ENCODE results near the gene ENO4.

Gene ENO4

DNA sequence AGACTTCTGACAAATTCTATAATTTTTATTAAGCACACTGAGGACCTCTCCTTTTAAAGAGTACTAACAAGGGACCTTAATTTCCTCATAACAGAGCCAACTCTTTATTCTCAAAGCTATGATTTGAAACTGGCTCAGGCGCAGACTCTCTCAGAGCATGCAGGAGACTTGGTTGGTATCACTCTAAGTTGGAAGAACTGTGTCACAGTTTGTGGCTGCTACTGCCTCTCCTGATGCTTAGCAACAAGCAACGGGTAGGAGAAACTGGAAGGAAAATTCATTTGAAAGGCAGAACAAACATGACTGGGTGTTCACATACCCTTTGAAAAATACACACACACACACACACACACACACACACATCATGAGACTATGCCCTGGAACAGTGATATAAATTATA is 33.3 kb downstream of the ENO4 start:
- TF ChIP-seq, protein P1, sequence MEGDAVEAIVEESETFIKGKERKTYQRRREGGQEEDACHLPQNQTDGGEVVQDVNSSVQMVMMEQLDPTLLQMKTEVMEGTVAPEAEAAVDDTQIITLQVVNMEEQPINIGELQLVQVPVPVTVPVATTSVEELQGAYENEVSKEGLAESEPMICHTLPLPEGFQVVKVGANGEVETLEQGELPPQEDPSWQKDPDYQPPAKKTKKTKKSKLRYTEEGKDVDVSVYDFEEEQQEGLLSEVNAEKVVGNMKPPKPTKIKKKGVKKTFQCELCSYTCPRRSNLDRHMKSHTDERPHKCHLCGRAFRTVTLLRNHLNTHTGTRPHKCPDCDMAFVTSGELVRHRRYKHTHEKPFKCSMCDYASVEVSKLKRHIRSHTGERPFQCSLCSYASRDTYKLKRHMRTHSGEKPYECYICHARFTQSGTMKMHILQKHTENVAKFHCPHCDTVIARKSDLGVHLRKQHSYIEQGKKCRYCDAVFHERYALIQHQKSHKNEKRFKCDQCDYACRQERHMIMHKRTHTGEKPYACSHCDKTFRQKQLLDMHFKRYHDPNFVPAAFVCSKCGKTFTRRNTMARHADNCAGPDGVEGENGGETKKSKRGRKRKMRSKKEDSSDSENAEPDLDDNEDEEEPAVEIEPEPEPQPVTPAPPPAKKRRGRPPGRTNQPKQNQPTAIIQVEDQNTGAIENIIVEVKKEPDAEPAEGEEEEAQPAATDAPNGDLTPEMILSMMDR (IDR thresholded peaks at IDR 0.05; ENCODE audit: low read depth, low read length, missing control alignments), result no peak
- in situ Hi-C loops (cut with HindIII; ENCODE audit: low pct_ligation_motif_present, low sequenced_read_pairs), result no loop called here
- Histone ChIP-seq H3K27me3 (replicated peaks) (no peaks in the 10 kb centered on the region), H3K36me3 (replicated peaks) (no peaks in the 10 kb centered on the region), H3K27ac (no peak overlapping the region), H3K4me3 (ENCODE audit: low read depth, low read length) (no peak overlapping the region)
- no peak for DNase-seq

DNA sequence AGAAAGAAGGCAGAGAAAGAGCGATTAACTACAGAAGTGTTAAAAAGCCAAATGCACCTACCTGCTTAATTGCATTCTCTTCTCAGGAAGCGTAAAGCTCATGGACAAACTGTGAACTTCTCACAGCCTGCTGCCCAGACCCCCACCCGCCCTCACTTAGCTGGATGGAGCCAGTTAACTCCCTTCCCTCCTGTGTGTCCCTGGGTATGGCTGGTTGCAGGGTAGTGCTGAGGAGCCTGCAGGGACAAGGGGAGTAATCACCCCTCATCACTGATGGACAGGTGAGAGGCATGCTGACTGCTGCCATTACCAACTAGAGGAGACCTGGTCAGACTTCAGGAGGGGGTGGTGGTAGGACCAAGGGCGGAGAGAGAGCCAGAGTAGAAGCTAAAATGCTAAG is 37.5 kb downstream of the ENO4 start:
- H3K27ac ChIP-seq, result no peak overlapping the region
- TF ChIP-seq, protein P1 (IDR thresholded peaks at IDR 0.05; ENCODE audit: low read depth, low read length, missing control alignments), result no peak
- no peak for DNase-seq
- no peaks in the 10 kb centered on the region for H3K27me3 ChIP-seq (replicated peaks)
- no peak overlapping the region for H3K4me3 ChIP-seq (ENCODE audit: low read depth, low read length)
- in situ Hi-C loops (cut with HindIII; ENCODE audit: low pct_ligation_motif_present, low sequenced_read_pairs), result no loop called here
- H3K36me3 ChIP-seq (replicated peaks), result no peaks in the 10 kb centered on the region

DNA sequence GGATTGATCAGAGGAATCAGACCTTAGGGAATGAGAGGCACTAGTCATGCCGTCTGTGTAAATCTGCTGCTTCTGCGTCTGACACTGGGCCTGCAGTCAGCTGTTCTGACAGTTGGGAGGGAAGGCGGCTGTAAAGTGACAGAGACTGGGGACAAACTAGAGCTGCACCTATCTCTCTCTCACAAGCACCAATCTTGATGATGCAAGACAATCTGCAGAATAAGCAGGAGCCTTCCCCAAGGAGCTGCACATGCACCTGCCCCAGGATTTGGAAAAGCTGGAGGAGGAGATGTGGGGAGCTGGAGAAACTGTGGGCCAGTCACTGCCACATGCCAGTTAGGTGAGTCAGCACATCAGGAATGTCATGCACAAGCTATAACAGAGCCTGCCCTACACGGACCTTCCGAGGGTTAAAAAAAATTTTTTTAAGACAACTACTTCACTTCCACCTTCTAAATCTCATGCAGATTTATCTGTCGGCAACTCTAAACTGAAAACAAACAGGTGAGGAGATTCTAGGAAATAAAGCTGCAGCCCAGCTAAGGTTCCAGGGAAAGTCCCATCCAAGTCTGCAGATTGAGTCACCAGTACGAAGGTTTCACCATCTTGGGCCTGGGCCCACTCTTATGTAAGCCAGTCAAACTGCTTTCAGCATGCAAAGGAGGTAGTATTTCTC is 39.2 kb downstream of the ENO4 start:
- Histone ChIP-seq H3K27ac (no peak overlapping the region), H3K27me3 (replicated peaks) (no peaks in the 10 kb centered on the region), H3K4me3 (ENCODE audit: low read depth, low read length) (no peak overlapping the region), H3K36me3 (replicated peaks) (no peaks in the 10 kb centered on the region)
- in situ Hi-C loops (cut with HindIII; ENCODE audit: low pct_ligation_motif_present, low sequenced_read_pairs), result no loop called here
- DNase-seq, result peak; percentile 80
- TF ChIP-seq, protein P1 (IDR thresholded peaks at IDR 0.05; ENCODE audit: low read depth, low read length, missing control alignments), result no peak

DNA sequence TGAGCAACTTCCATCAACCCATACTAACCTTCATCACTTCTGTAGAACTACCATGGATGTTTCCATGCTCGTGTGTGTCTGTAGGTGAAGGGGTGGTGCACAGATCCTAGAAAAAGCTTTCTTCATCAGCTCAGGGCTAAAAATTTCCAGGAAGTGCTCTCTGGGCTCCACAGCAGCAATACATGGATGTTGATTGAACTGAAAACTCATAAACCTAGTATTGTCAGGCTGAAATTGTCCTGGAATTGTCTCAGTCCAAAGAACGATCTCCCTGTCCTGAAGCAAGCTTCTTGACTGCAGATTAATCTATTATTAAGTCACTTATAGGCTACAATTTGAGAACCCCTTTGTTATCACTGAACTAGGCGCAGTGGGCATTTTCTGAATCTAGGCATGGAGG is 39.8 kb downstream of the ENO4 start:
- H3K27ac ChIP-seq, result no peak overlapping the region
- in situ Hi-C loops (cut with HindIII; ENCODE audit: low pct_ligation_motif_present, low sequenced_read_pairs), result no loop called here

DNA sequence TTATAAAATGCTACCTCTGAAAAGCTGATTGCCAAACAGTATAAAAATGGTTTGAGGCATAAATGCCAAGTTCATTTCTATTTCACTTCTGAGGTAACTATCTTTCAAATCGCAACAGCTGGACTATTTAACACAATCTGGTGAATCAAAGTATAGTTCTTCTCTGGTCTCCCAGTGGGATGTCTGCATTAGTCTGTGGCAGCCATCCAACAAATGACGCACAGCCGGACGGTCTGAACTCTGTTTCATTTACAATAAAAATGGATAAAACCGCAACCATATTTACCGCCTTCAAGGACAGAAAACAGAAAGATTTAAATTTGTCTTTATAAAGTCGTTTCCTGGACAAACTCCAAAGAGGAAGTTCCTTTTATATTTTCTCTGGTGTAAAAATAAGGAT is 41.9 kb downstream of the ENO4 start:
- DNase-seq, result peak; percentile 95

More for the DNA sequence above, 39.8 kb downstream of the ENO4 start:
- Histone ChIP-seq H3K36me3 (replicated peaks) (no peaks in the 10 kb centered on the region), H3K27me3 (replicated peaks) (no peaks in the 10 kb centered on the region), H3K4me3 (ENCODE audit: low read depth, low read length) (no peak overlapping the region)
- DNase-seq, result no peak
- TF ChIP-seq, protein P1 (IDR thresholded peaks at IDR 0.05; ENCODE audit: low read depth, low read length, missing control alignments), result no peak

More for the DNA sequence above, 41.9 kb downstream of the ENO4 start:
- TF ChIP-seq, protein P1 (IDR thresholded peaks at IDR 0.05; ENCODE audit: low read depth, low read length, missing control alignments), result no peak
- in situ Hi-C loops (cut with HindIII; ENCODE audit: low pct_ligation_motif_present, low sequenced_read_pairs), result no loop called here
- peak overlapping the region; percentile 36 for H3K27ac ChIP-seq
- H3K27me3 ChIP-seq (replicated peaks), result no peaks in the 10 kb centered on the region
- no peaks in the 10 kb centered on the region for H3K36me3 ChIP-seq (replicated peaks)
- H3K4me3 ChIP-seq (ENCODE audit: low read depth, low read length), result no peak overlapping the region

Data from brain microvascular endothelial cell (primary cell).